SH-SY5Y (cell line): ENCODE results near the gene SMTNL2.

Source experiments
- GATA2 ChIP-seq: IDR thresholded peaks from 2 replicates; pipeline ENCODE4 v1.6.1; 2011; ENCODE audit warnings: mild to moderate bottlenecking, low read depth, low read length
- GATA3 ChIP-seq: IDR thresholded peaks from 2 replicates; pipeline ENCODE4 v1.6.1; 2011; ENCODE audit warnings: low read depth, mild to moderate bottlenecking, low read length, moderate library complexity

GRCh38 chr17:4540224-4540651 lies 44.1 kb upstream of the SMTNL2 start:
- TF ChIP-seq GATA3 = no peak
- no peak for TF ChIP-seq GATA2
